HEK293T (cell line): ENCODE data around the gene SPSB3.

ENCODE experiments used
- L3MBTL2 ChIP-seq: fragments of 450-650 bp; conservative IDR thresholded peaks from 2 replicates; pipeline ENCODE4 v1.6.1; 2016; ENCODE audit warnings: mild to moderate bottlenecking
- SP1 ChIP-seq: fragments of 450-650 bp; IDR thresholded peaks from 2 replicates; pipeline ENCODE4 v1.6.1; 2017
- SUZ12 ChIP-seq: fragments of 450-650 bp; IDR thresholded peaks from 2 replicates; pipeline ENCODE4 v1.6.1; 2016; ENCODE audit warnings: mild to moderate bottlenecking
- TF ChIP-seq, protein P1 (sequence below): fragments of 450-650 bp; IDR thresholded peaks from 2 replicates; pipeline ENCODE4 v1.6.1; 2016

DNA sequence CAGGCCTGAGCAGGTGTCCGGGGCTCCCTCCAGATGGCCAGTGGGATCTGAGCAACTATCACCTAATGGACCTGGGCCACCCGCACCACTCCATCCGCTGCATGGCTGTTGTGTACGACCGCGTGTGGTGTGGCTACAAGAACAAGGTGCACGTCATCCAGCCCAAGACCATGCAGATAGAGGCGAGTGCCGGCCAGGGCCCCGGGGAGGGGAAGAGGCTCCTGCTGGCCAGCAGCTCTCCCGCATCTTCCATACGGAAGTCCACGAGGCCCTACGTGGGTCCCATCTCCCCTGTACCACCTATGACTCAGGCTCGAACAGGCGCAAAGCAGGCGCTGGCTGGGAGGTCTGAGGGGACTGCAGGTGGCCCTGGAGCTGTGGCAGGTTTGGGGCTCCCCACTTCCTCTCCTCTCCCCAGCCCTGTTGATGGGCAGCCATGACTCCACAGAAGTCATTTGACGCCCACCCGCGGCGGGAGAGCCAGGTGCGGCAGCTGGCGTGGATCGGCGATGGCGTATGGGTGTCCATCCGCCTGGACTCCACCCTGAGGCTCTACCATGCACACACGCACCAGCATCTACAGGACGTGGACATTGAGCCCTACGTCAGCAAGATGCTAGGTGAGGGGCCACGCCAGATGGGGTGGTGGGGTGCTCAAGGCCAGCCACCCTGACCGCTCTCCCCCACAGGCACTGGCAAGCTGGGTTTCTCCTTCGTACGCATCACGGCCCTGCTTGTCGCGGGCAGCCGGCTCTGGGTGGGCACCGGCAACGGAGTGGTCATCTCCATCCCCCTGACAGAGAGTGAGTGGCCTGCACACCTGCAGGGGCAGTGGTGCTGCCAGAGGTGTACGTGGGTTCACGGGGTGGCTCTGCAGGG, 15.0 kb downstream of the SPSB3 start:
- TF ChIP-seq, protein P1, sequence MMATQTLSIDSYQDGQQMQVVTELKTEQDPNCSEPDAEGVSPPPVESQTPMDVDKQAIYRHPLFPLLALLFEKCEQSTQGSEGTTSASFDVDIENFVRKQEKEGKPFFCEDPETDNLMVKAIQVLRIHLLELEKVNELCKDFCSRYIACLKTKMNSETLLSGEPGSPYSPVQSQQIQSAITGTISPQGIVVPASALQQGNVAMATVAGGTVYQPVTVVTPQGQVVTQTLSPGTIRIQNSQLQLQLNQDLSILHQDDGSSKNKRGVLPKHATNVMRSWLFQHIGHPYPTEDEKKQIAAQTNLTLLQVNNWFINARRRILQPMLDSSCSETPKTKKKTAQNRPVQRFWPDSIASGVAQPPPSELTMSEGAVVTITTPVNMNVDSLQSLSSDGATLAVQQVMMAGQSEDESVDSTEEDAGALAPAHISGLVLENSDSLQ: no peak
- TF ChIP-seq SUZ12 (no peak), L3MBTL2 (no peak), SP1 (no peak)
